ENCODE data around the gene NPIPB8.

DNA sequence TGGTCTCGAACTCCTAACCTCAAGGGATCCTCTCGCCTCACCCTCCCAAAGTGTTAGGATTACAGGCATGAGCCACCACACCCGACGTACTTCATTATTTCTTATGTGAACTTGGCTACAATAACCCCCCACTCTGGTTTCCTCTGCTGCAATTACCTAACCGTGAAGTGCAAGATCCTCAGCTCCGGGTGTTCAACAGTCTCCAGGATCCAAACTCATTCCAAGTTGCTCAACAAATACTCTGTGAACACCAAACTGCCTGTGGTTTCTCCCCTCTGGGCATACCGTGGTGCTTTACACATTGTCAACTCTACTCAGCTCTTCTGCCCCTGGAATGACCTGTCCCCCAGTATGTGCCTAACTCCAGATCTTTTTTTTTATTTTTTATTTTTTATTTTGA lies 21.2 kb upstream of the NPIPB8 start:
- no peak for TF ChIP-seq POLR2A (IDR thresholded peaks at IDR 0.05)
- TF ChIP-seq, protein P1, sequence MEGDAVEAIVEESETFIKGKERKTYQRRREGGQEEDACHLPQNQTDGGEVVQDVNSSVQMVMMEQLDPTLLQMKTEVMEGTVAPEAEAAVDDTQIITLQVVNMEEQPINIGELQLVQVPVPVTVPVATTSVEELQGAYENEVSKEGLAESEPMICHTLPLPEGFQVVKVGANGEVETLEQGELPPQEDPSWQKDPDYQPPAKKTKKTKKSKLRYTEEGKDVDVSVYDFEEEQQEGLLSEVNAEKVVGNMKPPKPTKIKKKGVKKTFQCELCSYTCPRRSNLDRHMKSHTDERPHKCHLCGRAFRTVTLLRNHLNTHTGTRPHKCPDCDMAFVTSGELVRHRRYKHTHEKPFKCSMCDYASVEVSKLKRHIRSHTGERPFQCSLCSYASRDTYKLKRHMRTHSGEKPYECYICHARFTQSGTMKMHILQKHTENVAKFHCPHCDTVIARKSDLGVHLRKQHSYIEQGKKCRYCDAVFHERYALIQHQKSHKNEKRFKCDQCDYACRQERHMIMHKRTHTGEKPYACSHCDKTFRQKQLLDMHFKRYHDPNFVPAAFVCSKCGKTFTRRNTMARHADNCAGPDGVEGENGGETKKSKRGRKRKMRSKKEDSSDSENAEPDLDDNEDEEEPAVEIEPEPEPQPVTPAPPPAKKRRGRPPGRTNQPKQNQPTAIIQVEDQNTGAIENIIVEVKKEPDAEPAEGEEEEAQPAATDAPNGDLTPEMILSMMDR (IDR thresholded peaks at IDR 0.05) = no peak
